ENCODE measurements around the gene ANK2.

GRCh38 chr4:113356453-113356852, 307.0 kb downstream of the ANK2 start:
- TF ChIP-seq CTCF (IDR thresholded peaks at IDR 0.05) (no peak), POLR2A (IDR thresholded peaks at IDR 0.05) (no peak)

All from thyroid gland (tissue), 4 donors.